ENCODE measurements around the gene ZNF566. TPM values are rescaled to one million over a fixed set of nuclear protein-coding genes. Genes with fewer than 3 reads are reported as not detected.
"Not testable (repeated sequence)": the region's sequence is repeated elsewhere in the genome, so short reads cannot be mapped to it uniquely, and the experiment has no call there.

Gene ZNF566
- polyA plus RNA-seq, 2 donors, result 2.2 to 4.2 TPM

GRCh38 chr19:36501973-36502372, 12.6 kb upstream of the ZNF566 start:
- WGBS, 2 donors, result 87 to 92% methylated on average over 5 of the region's 5 CpGs
- no peak overlapping the region for H3K4me3 ChIP-seq (ENCODE audit: low read depth in 1 of 2, low read length in 2 of 2)

GRCh38 chr19:36497001-36497400, 7.6 kb upstream of the ZNF566 start:
- Histone ChIP-seq H3K4me1 (ENCODE audit: control insufficient read depth in 2 of 2, insufficient read depth in 2 of 2, low read length in 1 of 2) (no peaks in the 10 kb centered on the region), H3K4me3 (ENCODE audit: low read depth in 1 of 2, low read length in 2 of 2) (no peak overlapping the region), H3K27ac (ENCODE audit: low read depth in 2 of 2, low read length in 1 of 2) (no peak overlapping the region), H3K36me3 (ENCODE audit: control insufficient read depth in 2 of 2, insufficient read depth in 2 of 2, low read length in 1 of 2) (no peaks in the 10 kb centered on the region), H3K27me3 (ENCODE audit: control insufficient read depth in 1 of 2, insufficient read depth in 2 of 2, low read length in 2 of 2) (no peaks in the 10 kb centered on the region), H3K9me3 (ENCODE audit: control insufficient read depth in 2 of 2, insufficient read depth in 1 of 2, low read depth in 1 of 2, low read length in 1 of 2) (peaks cover 7 to 15% of the 10 kb centered on the region in 2 donors)
- 87 to 90% methylated on average over 17 of the region's 17 CpGs for WGBS, 2 donors

More at GRCh38 chr19:36501973-36502372, 12.6 kb upstream of the ZNF566 start:
- Histone ChIP-seq H3K36me3 (ENCODE audit: control insufficient read depth in 2 of 2, insufficient read depth in 2 of 2, low read length in 1 of 2) (no peaks in the 10 kb centered on the region), H3K27me3 (ENCODE audit: control insufficient read depth in 1 of 2, insufficient read depth in 2 of 2, low read length in 2 of 2) (no peaks in the 10 kb centered on the region), H3K9me3 (ENCODE audit: control insufficient read depth in 2 of 2, insufficient read depth in 1 of 2, low read depth in 1 of 2, low read length in 1 of 2) (peaks cover 14 to 28% of the 10 kb centered on the region in 2 donors), H3K27ac (ENCODE audit: low read depth in 2 of 2, low read length in 1 of 2) (no peak overlapping the region), H3K4me1 (ENCODE audit: control insufficient read depth in 2 of 2, insufficient read depth in 2 of 2, low read length in 1 of 2) (no peaks in the 10 kb centered on the region)

- not testable (repeated sequence) for H3K4me1 ChIP-seq (ENCODE audit: control insufficient read depth in 2 of 2, insufficient read depth in 2 of 2, low read length in 1 of 2); H3K27me3 ChIP-seq (ENCODE audit: control insufficient read depth in 1 of 2, insufficient read depth in 2 of 2, low read length in 2 of 2); H3K36me3 ChIP-seq (ENCODE audit: control insufficient read depth in 2 of 2, insufficient read depth in 2 of 2, low read length in 1 of 2); H3K27ac ChIP-seq (ENCODE audit: low read depth in 2 of 2, low read length in 1 of 2); H3K4me3 ChIP-seq (ENCODE audit: low read depth in 1 of 2, low read length in 2 of 2)
- WGBS, 2 donors, result 68% methylated on average over 18 of the region's 18 CpGs
- peaks cover 5 to 12% of the 10 kb centered on the region in 2 donors for H3K9me3 ChIP-seq (ENCODE audit: control insufficient read depth in 2 of 2, insufficient read depth in 1 of 2, low read depth in 1 of 2, low read length in 1 of 2)
These were observed 3.5 kb upstream of the ZNF566 start for GRCh38 chr19:36492689-36493453.

GRCh38 chr19:36490846-36491245, 1.5 kb upstream of the ZNF566 start:
- H3K4me3 ChIP-seq (ENCODE audit: low read depth in 1 of 2, low read length in 2 of 2); H3K36me3 ChIP-seq (ENCODE audit: control insufficient read depth in 2 of 2, insufficient read depth in 2 of 2, low read length in 1 of 2); H3K4me1 ChIP-seq (ENCODE audit: control insufficient read depth in 2 of 2, insufficient read depth in 2 of 2, low read length in 1 of 2); H3K27me3 ChIP-seq (ENCODE audit: control insufficient read depth in 1 of 2, insufficient read depth in 2 of 2, low read length in 2 of 2); H3K27ac ChIP-seq (ENCODE audit: low read depth in 2 of 2, low read length in 1 of 2); H3K9me3 ChIP-seq (ENCODE audit: control insufficient read depth in 2 of 2, insufficient read depth in 1 of 2, low read depth in 1 of 2, low read length in 1 of 2): not testable (repeated sequence)
- WGBS, 2 donors, result 97 to 98% methylated on average over 17 to 29 of the region's 29 CpGs

GRCh38 chr19:36489920-36490415, 607 bp upstream of the ZNF566 start:
- WGBS, 2 donors, result 3 to 5% methylated on average over 15 of the region's 15 CpGs
- no peaks in the 10 kb centered on the region for H3K27me3 ChIP-seq (ENCODE audit: control insufficient read depth in 1 of 2, insufficient read depth in 2 of 2, low read length in 2 of 2)
- H3K9me3 ChIP-seq (ENCODE audit: control insufficient read depth in 2 of 2, insufficient read depth in 1 of 2, low read depth in 1 of 2, low read length in 1 of 2), result no peaks in the 10 kb centered on the region

GRCh38 chr19:36488846-36489117, 579 bp downstream of the ZNF566 start:
- peaks cover 0 to 3% of the 10 kb centered on the region in 2 donors for H3K4me1 ChIP-seq (ENCODE audit: control insufficient read depth in 2 of 2, insufficient read depth in 2 of 2, low read length in 1 of 2)
- H3K4me3 ChIP-seq (ENCODE audit: low read depth in 1 of 2, low read length in 2 of 2), result peak overlapping the region; percentile 78 to 89
- no peaks in the 10 kb centered on the region for H3K27me3 ChIP-seq (ENCODE audit: control insufficient read depth in 1 of 2, insufficient read depth in 2 of 2, low read length in 2 of 2)
- H3K36me3 ChIP-seq (ENCODE audit: control insufficient read depth in 2 of 2, insufficient read depth in 2 of 2, low read length in 1 of 2), result no peaks in the 10 kb centered on the region
- peak overlapping the region; percentile 98 to 99 for H3K27ac ChIP-seq (ENCODE audit: low read depth in 2 of 2, low read length in 1 of 2)
- 0 to 1% methylated on average over 11 of the region's 11 CpGs for WGBS, 2 donors
- H3K9me3 ChIP-seq (ENCODE audit: control insufficient read depth in 2 of 2, insufficient read depth in 1 of 2, low read depth in 1 of 2, low read length in 1 of 2), result no peaks in the 10 kb centered on the region

More at GRCh38 chr19:36489920-36490415, 607 bp upstream of the ZNF566 start:
- Histone ChIP-seq H3K4me3 (ENCODE audit: low read depth in 1 of 2, low read length in 2 of 2) (peak overlapping the region; percentile 78 to 89), H3K4me1 (ENCODE audit: control insufficient read depth in 2 of 2, insufficient read depth in 2 of 2, low read length in 1 of 2) (peaks cover 0 to 3% of the 10 kb centered on the region in 2 donors), H3K27ac (ENCODE audit: low read depth in 2 of 2, low read length in 1 of 2) (peak overlapping the region; percentile 98 to 99), H3K36me3 (ENCODE audit: control insufficient read depth in 2 of 2, insufficient read depth in 2 of 2, low read length in 1 of 2) (no peaks in the 10 kb centered on the region)

- Histone ChIP-seq H3K36me3 (ENCODE audit: control insufficient read depth in 2 of 2, insufficient read depth in 2 of 2, low read length in 1 of 2) (no peaks in the 10 kb centered on the region), H3K27ac (ENCODE audit: low read depth in 2 of 2, low read length in 1 of 2) (peak overlapping the region; percentile 98 to 99), H3K4me3 (ENCODE audit: low read depth in 1 of 2, low read length in 2 of 2) (peak overlapping the region; percentile 78 to 89), H3K9me3 (ENCODE audit: control insufficient read depth in 2 of 2, insufficient read depth in 1 of 2, low read depth in 1 of 2, low read length in 1 of 2) (no peaks in the 10 kb centered on the region), H3K27me3 (ENCODE audit: control insufficient read depth in 1 of 2, insufficient read depth in 2 of 2, low read length in 2 of 2) (no peaks in the 10 kb centered on the region), H3K4me1 (ENCODE audit: control insufficient read depth in 2 of 2, insufficient read depth in 2 of 2, low read length in 1 of 2) (peaks cover 0 to 3% of the 10 kb centered on the region in 2 donors)
- 42 to 46% methylated on average over 9 of the region's 9 CpGs for WGBS, 2 donors
These were observed 1.1 kb downstream of the ZNF566 start for GRCh38 chr19:36488118-36488845.

GRCh38 chr19:36483653-36484052, 5.7 kb downstream of the ZNF566 start:
- no peak overlapping the region for H3K4me3 ChIP-seq (ENCODE audit: low read depth in 1 of 2, low read length in 2 of 2)
- H3K36me3 ChIP-seq (ENCODE audit: control insufficient read depth in 2 of 2, insufficient read depth in 2 of 2, low read length in 1 of 2), result no peaks in the 10 kb centered on the region
- no peaks in the 10 kb centered on the region for H3K27me3 ChIP-seq (ENCODE audit: control insufficient read depth in 1 of 2, insufficient read depth in 2 of 2, low read length in 2 of 2)
- H3K4me1 ChIP-seq (ENCODE audit: control insufficient read depth in 2 of 2, insufficient read depth in 2 of 2, low read length in 1 of 2), result no peaks in the 10 kb centered on the region
- no peak overlapping the region for H3K27ac ChIP-seq (ENCODE audit: low read depth in 2 of 2, low read length in 1 of 2)
- H3K9me3 ChIP-seq (ENCODE audit: control insufficient read depth in 2 of 2, insufficient read depth in 1 of 2, low read depth in 1 of 2, low read length in 1 of 2), result no peaks in the 10 kb centered on the region
- WGBS, 2 donors, result 98% methylated on average over 6 of the region's 6 CpGs

GRCh38 chr19:36482876-36483275, 6.5 kb downstream of the ZNF566 start:
- no peaks in the 10 kb centered on the region for H3K36me3 ChIP-seq (ENCODE audit: control insufficient read depth in 2 of 2, insufficient read depth in 2 of 2, low read length in 1 of 2)
- WGBS, 2 donors, result 90 to 95% methylated on average over 2 of the region's 2 CpGs
- no peaks in the 10 kb centered on the region for H3K27me3 ChIP-seq (ENCODE audit: control insufficient read depth in 1 of 2, insufficient read depth in 2 of 2, low read length in 2 of 2)
- no peak overlapping the region for H3K27ac ChIP-seq (ENCODE audit: low read depth in 2 of 2, low read length in 1 of 2)
- H3K4me1 ChIP-seq (ENCODE audit: control insufficient read depth in 2 of 2, insufficient read depth in 2 of 2, low read length in 1 of 2), result no peaks in the 10 kb centered on the region
- H3K4me3 ChIP-seq (ENCODE audit: low read depth in 1 of 2, low read length in 2 of 2), result no peak overlapping the region
- H3K9me3 ChIP-seq (ENCODE audit: control insufficient read depth in 2 of 2, insufficient read depth in 1 of 2, low read depth in 1 of 2, low read length in 1 of 2), result no peaks in the 10 kb centered on the region

Data from esophagus (tissue), 2 donors.